PC-9 (cell line): ENCODE results near the gene TBL1Y.

Experiments
- CTCF ChIP-seq: fragments of 200-600 bp; sonication (generic); conservative IDR thresholded peaks from 2 replicates; pipeline ENCODE4 v1.6.1; 2017; ENCODE audit warnings: mixed run types, antibody characterized with exemption, mild to moderate bottlenecking, moderate library complexity
- EZH2 ChIP-seq: fragments of 200-600 bp; sonication (generic); IDR thresholded peaks from 2 replicates; pipeline ENCODE4 v1.8.0; 2017; ENCODE audit warnings: antibody characterized with exemption, low read depth

- TF ChIP-seq CTCF (no peak), EZH2 (no peak)
These were observed 79.6 kb downstream of the TBL1Y start for GRCh38 chrY:6989886-6990620.
